H1 (cell line): ENCODE results near the gene OXCT2. TPM values are rescaled to one million over a fixed set of nuclear protein-coding genes. Genes with fewer than 3 reads are reported as not detected.
A peak's percentile ranks its signal among the peaks of the same experiment; 100 is the strongest.

ENCODE experiments used
- ASH2L ChIP-seq: fragments of 200-600, 300-600 bp; sonication (generic); IDR thresholded peaks from one replicate; pipeline ENCODE4 v1.7.1; 2017; ENCODE audit warnings: low read length
- EZH2 ChIP-seq: fragments of 200-600 bp; sonication (generic); IDR thresholded peaks from 2 replicates; pipeline ENCODE4 v1.7.1; 2012; ENCODE audit warnings: low read depth, mild to moderate bottlenecking, moderate library complexity, low read length, inconsistent platforms; ENCODE audit not compliant: severe bottlenecking
- GABPA ChIP-seq: IDR thresholded peaks from 2 replicates; pipeline ENCODE4 v1.6.1; 2011; ENCODE audit warnings: mild to moderate bottlenecking, low read length, moderate library complexity, borderline replicate concordance; ENCODE audit not compliant: insufficient read depth
- GTF2F1 ChIP-seq: IDR thresholded peaks from 2 replicates; pipeline ENCODE4 v1.6.1; 2012; ENCODE audit warnings: low read depth, low read length, improper control_type of control experiment, borderline replicate concordance
- KDM4A ChIP-seq: IDR thresholded peaks from one replicate; pipeline ENCODE4 v1.7.1; 2012; ENCODE audit warnings: low read depth, mild to moderate bottlenecking, moderate library complexity, low read length, inconsistent platforms; ENCODE audit not compliant: severe bottlenecking
- MAFK ChIP-seq: IDR thresholded peaks from 2 replicates; pipeline ENCODE4 v1.6.1; 2012; ENCODE audit warnings: low read depth, mild to moderate bottlenecking, improper control_type of control experiment, low read length
- POLR2A ChIP-seq, 2 experiments: IDR thresholded peaks; 1 replicate in 1 of 2; 2 replicates in 1 of 2; pipeline ENCODE4 v1.6.1; 2011; ENCODE audit warnings: low read depth in 2 of 2, low read length in 2 of 2, mild to moderate bottlenecking in 2 of 2; ENCODE audit errors: control extremely low read depth in 1 of 2
- POLR2AphosphoS5 ChIP-seq: IDR thresholded peaks from 2 replicates; pipeline ENCODE4 v1.6.1; 2011; ENCODE audit warnings: low read depth, low read length
- SIN3A ChIP-seq, 2 experiments: IDR thresholded peaks in 1 of 2; conservative IDR thresholded peaks in 1 of 2; 2 replicates each; pipeline ENCODE4 v1.6.1; 2011 to 2012; ENCODE audit warnings: low read length in 2 of 2, improper control_type of control experiment in 1 of 2, low read depth in 1 of 2, mild to moderate bottlenecking in 1 of 2
- SP1 ChIP-seq: IDR thresholded peaks from 2 replicates; pipeline ENCODE4 v1.6.1; 2011; ENCODE audit warnings: low read depth, low read length
- SP4 ChIP-seq: IDR thresholded peaks from 2 replicates; pipeline ENCODE4 v1.6.1; 2012; ENCODE audit warnings: low read length, inconsistent platforms
- TAF1 ChIP-seq: IDR thresholded peaks from 2 replicates; pipeline ENCODE4 v1.6.1; 2011; ENCODE audit warnings: mild to moderate bottlenecking, low read depth, low read length
- TCF12 ChIP-seq: IDR thresholded peaks from 2 replicates; pipeline ENCODE4 v1.6.1; 2011; ENCODE audit warnings: low read depth, mild to moderate bottlenecking, low read length
- TEAD4 ChIP-seq: IDR thresholded peaks from 2 replicates; pipeline ENCODE4 v1.6.1; 2012; ENCODE audit warnings: low read depth, low read length, inconsistent platforms, mixed read lengths
- polyA plus RNA-seq, 7 experiments: library from polyadenylated mRNA; depleted of rRNA in 3 of 7; stranded (reverse) in 5 of 7; unstranded in 2 of 7; fragments of >200 nt in 5 of 7; fragments of 200-250 nt in 2 of 7; gene quantifications; 1 replicate in 5 of 7; 2 replicates in 1 of 7; 4 replicates in 1 of 7; pipeline versions ENCODE4 v1.2.1 to v1.2.3, GENCODE V29; 2011 to 2013; ENCODE audit warnings: missing spikeins in 2 of 7, mixed read lengths in 2 of 7
- total RNA-seq: library from RNA; stranded (reverse); fragmentation: NEBNext Ultra II Directional; extraction: Animal tissue kit (Norgen Biotek cat#: 25700); gene quantifications from 2 replicates; pipeline ENCODE4 v1.2.1, GENCODE V29; 2021
- TF ChIP-seq, protein P1 (sequence below): IDR thresholded peaks from 2 replicates; pipeline ENCODE4 v1.6.1; 2011; ENCODE audit warnings: low read length, improper control_type of control experiment
- TF ChIP-seq, protein P2 (sequence below): IDR thresholded peaks from 2 replicates; pipeline ENCODE4 v1.6.1; 2011; ENCODE audit warnings: low read depth, mild to moderate bottlenecking, low read length; ENCODE audit not compliant: insufficient read depth
- TF ChIP-seq, protein P3 (sequence below): IDR thresholded peaks from 2 replicates; pipeline ENCODE4 v1.6.1; 2012; ENCODE audit warnings: inconsistent platforms
- TF ChIP-seq, protein P4 (sequence below): IDR thresholded peaks from 2 replicates; pipeline ENCODE4 v1.6.1; 2012; ENCODE audit warnings: low read length, inconsistent platforms

The OXCT2 gene
- total and polyA plus RNA-seq, 2 of the 8 experiments (the other 6 are each of a cell fraction or from before 2014, with no cell fraction given), result 2.6 to 2.9 TPM

DNA sequence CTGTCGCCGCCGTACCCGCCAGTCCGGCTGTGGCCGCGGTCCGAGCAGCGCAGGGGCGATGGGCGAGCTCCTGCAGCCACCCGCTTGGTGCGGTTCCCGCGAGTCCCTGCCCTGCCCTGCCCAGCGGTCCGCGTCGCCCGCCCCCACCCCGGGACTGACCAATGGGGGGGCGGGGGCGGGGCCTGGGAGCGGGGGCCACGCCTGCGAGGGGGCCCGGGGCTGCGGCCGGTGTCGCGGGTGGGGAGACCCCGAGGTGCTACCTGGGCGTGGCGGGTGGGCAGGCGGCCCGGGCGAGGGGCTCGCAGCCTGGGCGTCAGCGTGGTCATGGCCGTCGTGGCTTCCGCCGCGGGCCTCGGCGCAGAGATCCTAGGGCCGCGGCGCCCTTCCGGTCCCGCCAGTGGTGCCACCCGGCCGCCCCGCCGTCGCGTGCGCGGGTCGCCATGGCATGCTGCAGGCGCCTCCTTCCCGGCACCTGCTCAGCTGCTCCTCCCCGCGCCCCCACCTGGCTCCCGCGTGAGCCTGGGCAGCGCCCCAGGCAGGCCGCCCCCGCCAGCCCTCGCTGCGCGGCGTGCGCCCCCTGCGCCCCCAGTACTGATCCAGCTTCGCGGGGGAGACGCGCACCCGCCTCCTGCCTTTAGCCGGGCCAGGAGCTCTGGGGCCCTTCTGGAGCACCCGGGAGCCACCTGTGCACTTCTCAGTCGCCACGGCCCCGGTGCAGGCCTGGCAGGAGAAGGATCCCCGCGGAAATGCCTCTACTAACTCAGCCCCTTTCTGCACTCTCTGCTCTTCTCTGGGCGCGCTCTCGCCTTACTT, 17.8 kb upstream of the OXCT2 start, which contains the start of gene BMP8B (continued):
- TF ChIP-seq MAFK, result no peak
- TF ChIP-seq, protein P1, sequence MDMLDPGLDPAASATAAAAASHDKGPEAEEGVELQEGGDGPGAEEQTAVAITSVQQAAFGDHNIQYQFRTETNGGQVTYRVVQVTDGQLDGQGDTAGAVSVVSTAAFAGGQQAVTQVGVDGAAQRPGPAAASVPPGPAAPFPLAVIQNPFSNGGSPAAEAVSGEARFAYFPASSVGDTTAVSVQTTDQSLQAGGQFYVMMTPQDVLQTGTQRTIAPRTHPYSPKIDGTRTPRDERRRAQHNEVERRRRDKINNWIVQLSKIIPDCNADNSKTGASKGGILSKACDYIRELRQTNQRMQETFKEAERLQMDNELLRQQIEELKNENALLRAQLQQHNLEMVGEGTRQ, result no peak
- TF ChIP-seq GABPA, result no peak
- TF ChIP-seq, protein P2, sequence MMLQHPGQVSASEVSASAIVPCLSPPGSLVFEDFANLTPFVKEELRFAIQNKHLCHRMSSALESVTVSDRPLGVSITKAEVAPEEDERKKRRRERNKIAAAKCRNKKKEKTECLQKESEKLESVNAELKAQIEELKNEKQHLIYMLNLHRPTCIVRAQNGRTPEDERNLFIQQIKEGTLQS, result no peak
- TF ChIP-seq SIN3A (conservative IDR thresholded peaks at IDR 0.05 in 1 of 2, IDR thresholded peaks at IDR 0.05 in 1 of 2; ENCODE audit: low read depth in 1 of 2, low read length in 2 of 2), result no peak
- TF ChIP-seq TCF12, result no peak
- peak; percentile 97 for TF ChIP-seq KDM4A
- no peak for TF ChIP-seq TAF1
- TF ChIP-seq TEAD4, result no peak
- TF ChIP-seq POLR2A (IDR thresholded peaks at IDR 0.05; ENCODE audit: control extremely low read depth in 1 of 2, low read depth in 2 of 2, low read length in 2 of 2), result no peak
- TF ChIP-seq GTF2F1, result no peak
- TF ChIP-seq SP4, result no peak
- TF ChIP-seq ASH2L, result peak; percentile 41
- TF ChIP-seq, protein P3, sequence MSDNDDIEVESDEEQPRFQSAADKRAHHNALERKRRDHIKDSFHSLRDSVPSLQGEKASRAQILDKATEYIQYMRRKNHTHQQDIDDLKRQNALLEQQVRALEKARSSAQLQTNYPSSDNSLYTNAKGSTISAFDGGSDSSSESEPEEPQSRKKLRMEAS, result peak; percentile 88
- TF ChIP-seq EZH2, result peak; percentile 75
- no peak for TF ChIP-seq POLR2AphosphoS5
- TF ChIP-seq SP1, result no peak
- TF ChIP-seq, protein P4, sequence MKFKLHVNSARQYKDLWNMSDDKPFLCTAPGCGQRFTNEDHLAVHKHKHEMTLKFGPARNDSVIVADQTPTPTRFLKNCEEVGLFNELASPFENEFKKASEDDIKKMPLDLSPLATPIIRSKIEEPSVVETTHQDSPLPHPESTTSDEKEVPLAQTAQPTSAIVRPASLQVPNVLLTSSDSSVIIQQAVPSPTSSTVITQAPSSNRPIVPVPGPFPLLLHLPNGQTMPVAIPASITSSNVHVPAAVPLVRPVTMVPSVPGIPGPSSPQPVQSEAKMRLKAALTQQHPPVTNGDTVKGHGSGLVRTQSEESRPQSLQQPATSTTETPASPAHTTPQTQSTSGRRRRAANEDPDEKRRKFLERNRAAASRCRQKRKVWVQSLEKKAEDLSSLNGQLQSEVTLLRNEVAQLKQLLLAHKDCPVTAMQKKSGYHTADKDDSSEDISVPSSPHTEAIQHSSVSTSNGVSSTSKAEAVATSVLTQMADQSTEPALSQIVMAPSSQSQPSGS, result no peak
- TF ChIP-seq, all 59 proteins: peak for 9
